Spleen (tissue), 11 donors: ENCODE data around the gene QRFP. TPM values are rescaled to one million over a fixed set of nuclear protein-coding genes. Genes with fewer than 3 reads are reported as not detected.

Source experiments
- DNase-seq: peaks from one replicate; pipeline ENCODE4 v3.0.0-alpha.2; 2020
- H3K27ac ChIP-seq, 8 donors: fragments of 200-600 bp; sonication (generic) in 7 of 8; 1 replicate in 4 of 8; 2 replicates in 4 of 8; pipeline versions ENCODE4 v1.5.0 to v1.8.0; 2016 to 2021; ENCODE audit warnings: inconsistent platforms in 4 of 8, mild to moderate bottlenecking in 4 of 8, moderate library complexity in 1 of 8
- H3K27me3 ChIP-seq, 7 donors: fragments of 200-600 bp; sonication (generic) in 6 of 7; replicated peaks in 1 of 7; 1 replicate in 4 of 7; 2 replicates in 3 of 7; pipeline versions ENCODE4 v1.5.0 to v1.8.0; 2016 to 2021; ENCODE audit warnings: inconsistent platforms in 3 of 7, mild to moderate bottlenecking in 1 of 7
- H3K36me3 ChIP-seq, 6 donors: fragments of 200-600 bp; sonication (generic) in 5 of 6; 1 replicate in 4 of 6; 2 replicates in 2 of 6; pipeline versions ENCODE4 v1.5.0 to v1.8.0; 2016 to 2021; ENCODE audit warnings: inconsistent platforms in 2 of 6
- H3K4me1 ChIP-seq, 6 donors: fragments of 200-600 bp; sonication (generic) in 5 of 6; 1 replicate in 3 of 6; 2 replicates in 3 of 6; pipeline versions ENCODE4 v1.5.0 to v1.8.0; 2016 to 2021; ENCODE audit warnings: inconsistent platforms in 3 of 6
- H3K4me3 ChIP-seq, 8 donors: fragments of 200-600 bp; sonication (generic) in 7 of 8; 1 replicate in 4 of 8; 2 replicates in 4 of 8; pipeline versions ENCODE4 v1.5.0 to v1.8.0; 2016 to 2021; ENCODE audit warnings: inconsistent platforms in 4 of 8, mild to moderate bottlenecking in 4 of 8, moderate library complexity in 2 of 8
- H3K9me3 ChIP-seq, 8 donors: fragments of 200-600 bp; sonication (generic) in 7 of 8; 1 replicate in 4 of 8; 2 replicates in 4 of 8; pipeline versions ENCODE4 v1.5.0 to v1.8.0; 2016 to 2021; ENCODE audit warnings: inconsistent platforms in 4 of 8
- CTCF ChIP-seq, 11 experiments: fragments of 200-600 bp in 7 of 11; fragments of 450-650 bp in 4 of 11; sonication (generic) in 4 of 11; IDR thresholded peaks in 8 of 11; conservative IDR thresholded peaks in 3 of 11; 1 replicate in 7 of 11; 2 replicates in 4 of 11; pipeline versions ENCODE4 v1.4.0 to v1.8.0; 2016 to 2021; ENCODE audit warnings: antibody characterized with exemption in 11 of 11, inconsistent platforms in 4 of 11, mild to moderate bottlenecking in 1 of 11
- POLR2A ChIP-seq, 3 donors: fragments of 450-650 bp; IDR thresholded peaks; one replicate each; pipeline ENCODE4 v1.5.1; 2017; ENCODE audit warnings: antibody characterized with exemption in 3 of 3, mild to moderate bottlenecking in 1 of 3
- POLR2AphosphoS5 ChIP-seq, 3 donors: sonication (generic); formaldehyde crosslinking; IDR thresholded peaks; one replicate each; pipeline ENCODE4 v1.5.1; 2017; ENCODE audit warnings: antibody characterized with exemption in 3 of 3
- WGBS, 5 donors: extraction: QIAGEN DNeasy Blood & Tissue Kit in 3 of 5; methylation state at CpG; one replicate each; pipeline versions ENCODE4 v1.1.5 to v1.1.7; 2013 to 2018; 5-methylcytosine and 5-hydroxymethylcytosine counted together
- intact Hi-C: fragments of 100-400 bp; cut with DNase I; formaldehyde crosslinking; loops from one replicate; pipeline ENCODE4 v1.15.0; 2023; ENCODE audit warnings: low total_unique reads
- polyA plus RNA-seq, 3 donors: library from polyadenylated mRNA; stranded (reverse); fragments of 200-250 nt; gene quantifications; one replicate each; pipeline ENCODE4 v1.2.1, GENCODE V29; 2013
- total RNA-seq, 7 donors: library from RNA; depleted of rRNA in 3 of 7; stranded (reverse); fragments of >200 nt in 3 of 7; fragmentation: NEBNext Ultra II Directional in 4 of 7; extraction: Animal tissue kit (Norgen Biotek cat#: 25700) in 4 of 7; gene quantifications; one replicate each; pipeline versions ENCODE4 v1.1.0 to v1.2.1, GENCODE V29; 2016 to 2021
- donor health status: healthy with polysubstance abuse.
- donor health status: DM: no; HTN: no; CAD: no; lungs with moderate emphysema.
- donor health status: DM: no; HTN: no; CAD: no.
- donor health status: Bipolar disorder and iron deficiency.
- donor health status: healthy.
- donor health status: DM: no; HTN: no; CAD: no.
- donor health status: DM: yes; HTN: yes; CAD: no.

Gene QRFP
- total and polyA plus RNA-seq, 10 donors = 0.13 to 0.16 TPM; not detected in 8

- 0 to 1% (median 1%) methylated on average over 43 to 98 of the region's 98 CpGs for WGBS, 5 donors
- H3K4me3 ChIP-seq = peak within 1 kb of the TSS; percentile 30 to 69 (median 48)
- no peaks in the 10 kb centered on the region for H3K36me3 ChIP-seq
- peaks cover 4 to 100% (median 83%) of the 10 kb centered on the region in 7 donors for H3K27me3 ChIP-seq
- H3K9me3 ChIP-seq = no peaks in the 10 kb centered on the region
- TF ChIP-seq CTCF (IDR thresholded peaks at IDR 0.05 in 8 of 11, conservative IDR thresholded peaks at IDR 0.05 in 3 of 11) (peak in 2 of 11 experiments; percentile 21), POLR2AphosphoS5 (IDR thresholded peaks at IDR 0.05) (no peak)
- H3K4me1 ChIP-seq = peaks cover 15 to 55% (median 39%) of the 10 kb centered on the region in 6 donors
- intact Hi-C loops = no loop called here
- H3K27ac ChIP-seq = no peak within 1 kb of the TSS
- no peak for DNase-seq
These were observed 42.2 kb upstream of the QRFP start, which contains the start of gene FIBCD1 for GRCh38 chr9:130938652-130939404. FIBCD1 (minus strand) TSS chr9:130939247; CDS start chr9:130938607, 640 bp downstream.

GRCh38 chr9:130938184-130938651 is 41.6 kb upstream of the QRFP start:
- H3K4me3 ChIP-seq = peak overlapping the region in 5 of 8 donors; percentile 44 to 69 (median 48)
- intact Hi-C loops = no loop called here

GRCh38 chr9:130937146-130938076 is 40.8 kb upstream of the QRFP start:
- Histone ChIP-seq H3K4me3 (peak overlapping the region in 2 of 8 donors; percentile 48 to 69), H3K27me3 (peaks cover 4 to 100% (median 96%) of the 10 kb centered on the region in 7 donors), H3K4me1 (peaks cover 15 to 61% (median 39%) of the 10 kb centered on the region in 6 donors), H3K36me3 (no peaks in the 10 kb centered on the region), H3K9me3 (no peaks in the 10 kb centered on the region), H3K27ac (no peak overlapping the region)
- 59 to 69% (median 63%) methylated on average over 19 to 23 of the region's 23 CpGs for WGBS, 5 donors
- intact Hi-C loops = no loop called here
- DNase-seq = no peak
- no peak for TF ChIP-seq POLR2AphosphoS5 (IDR thresholded peaks at IDR 0.05)
- no peak for TF ChIP-seq CTCF (IDR thresholded peaks at IDR 0.05 in 8 of 11, conservative IDR thresholded peaks at IDR 0.05 in 3 of 11)
- TF ChIP-seq POLR2A (IDR thresholded peaks at IDR 0.05) = no peak

More at GRCh38 chr9:130938184-130938651, 41.6 kb upstream of the QRFP start:
- TF ChIP-seq POLR2AphosphoS5 (IDR thresholded peaks at IDR 0.05) (no peak), POLR2A (IDR thresholded peaks at IDR 0.05) (no peak), CTCF (IDR thresholded peaks at IDR 0.05 in 8 of 11, conservative IDR thresholded peaks at IDR 0.05 in 3 of 11) (no peak)
- Histone ChIP-seq H3K9me3 (no peaks in the 10 kb centered on the region), H3K27me3 (peaks cover 4 to 100% (median 89%) of the 10 kb centered on the region in 7 donors), H3K27ac (no peak overlapping the region), H3K36me3 (no peaks in the 10 kb centered on the region), H3K4me1 (peaks cover 15 to 55% (median 39%) of the 10 kb centered on the region in 6 donors)
- no peak for DNase-seq
- 3 to 16% (median 7%) methylated on average over 6 to 52 of the region's 52 CpGs for WGBS, 5 donors
